ENCODE results near the gene PEX13. TPM values are rescaled to one million over a fixed set of nuclear protein-coding genes. Genes with fewer than 3 reads are reported as not detected.
A peak's percentile ranks its signal among the peaks of the same experiment; 100 is the strongest.

PEX13 gene
- total and polyA plus RNA-seq, 10 of the 15 experiments (the other 5 are each of a cell fraction or from before 2014, with no cell fraction given): 2.6 to 27.6 (median 17.8) TPM

DNA sequence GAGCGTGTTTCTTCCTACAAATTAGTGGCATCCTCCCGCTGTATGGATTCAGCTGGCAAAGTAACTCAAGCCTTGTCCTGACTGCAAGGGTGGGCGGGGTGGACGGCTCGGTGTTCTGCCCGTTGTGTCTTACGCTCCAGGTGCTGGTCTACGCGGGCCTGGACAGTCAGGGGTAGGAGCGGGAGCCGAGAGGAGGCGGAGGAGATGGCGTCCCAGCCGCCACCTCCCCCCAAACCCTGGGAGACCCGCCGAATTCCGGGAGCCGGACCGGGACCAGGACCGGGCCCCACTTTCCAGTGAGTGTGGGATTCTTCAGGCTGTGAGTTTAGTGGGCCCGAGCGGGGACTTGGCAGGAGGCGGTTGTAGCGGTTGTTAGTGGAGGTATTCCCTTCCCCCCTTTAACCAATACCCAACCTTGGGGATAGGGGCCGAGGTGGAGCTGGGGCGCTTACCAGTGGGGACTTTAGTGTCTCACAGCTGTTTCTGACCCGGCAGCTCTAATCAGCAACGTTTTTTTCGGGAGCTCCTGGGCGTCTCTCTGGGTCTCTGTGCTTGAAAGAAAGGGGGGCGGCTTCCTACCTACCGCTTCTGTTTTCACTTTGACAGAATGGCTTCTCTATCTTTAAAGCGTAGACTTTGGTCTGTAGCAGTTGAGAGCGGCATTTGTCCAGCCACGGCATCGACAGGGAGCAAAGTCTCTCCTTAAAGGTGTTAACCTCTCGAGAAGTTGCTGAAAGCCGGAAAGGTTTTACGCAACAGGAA lies at the start of gene PEX13, which contains the start of gene PUS10 (continued):
- TF ChIP-seq PBX3 (IDR thresholded peaks at IDR 0.05; ENCODE audit: insufficient replicate concordance, low read depth, low read length) (no peak), BCLAF1 (IDR thresholded peaks at IDR 0.05) (no peak), POLR2A (IDR thresholded peaks at IDR 0.05; ENCODE audit: low read depth, low read length) (peak; percentile 82), NBN (IDR thresholded peaks at IDR 0.05) (no peak), ELK1 (IDR thresholded peaks at IDR 0.05; ENCODE audit: low read depth, low read length) (no peak; the same call in 1 of the 2 replicates), CHD4 (IDR thresholded peaks at IDR 0.05) (no peak), SRF (IDR thresholded peaks at IDR 0.05; ENCODE audit: low read depth in 2 of 2, low read length in 2 of 2) (peak; percentile 88 to 97), IKZF2 (IDR thresholded peaks at IDR 0.05) (peak; percentile 18 to 46; a peak in 2 of 4 replicates), RAD21 (IDR thresholded peaks at IDR 0.05; ENCODE audit: insufficient read depth, low read depth, low read length) (no peak), ZNF274 (IDR thresholded peaks at IDR 0.05; ENCODE audit: insufficient read depth, insufficient read length) (no peak), SMAD5 (IDR thresholded peaks at IDR 0.05; ENCODE audit: low read depth) (no peak), ETV6 (conservative IDR thresholded peaks at IDR 0.05 in 1 of 2, IDR thresholded peaks at IDR 0.05 in 1 of 2; ENCODE audit: borderline replicate concordance in 1 of 2, low read depth in 1 of 2) (no peak), CREB1 (IDR thresholded peaks at IDR 0.05; ENCODE audit: low read depth) (peak; percentile 56; the same call in 1 of the 2 replicates), NR2C2 (IDR thresholded peaks at IDR 0.05; ENCODE audit: borderline replicate concordance, control insufficient read depth, insufficient read length, low read depth) (peak; percentile 99)
- TF ChIP-seq, protein P1, sequence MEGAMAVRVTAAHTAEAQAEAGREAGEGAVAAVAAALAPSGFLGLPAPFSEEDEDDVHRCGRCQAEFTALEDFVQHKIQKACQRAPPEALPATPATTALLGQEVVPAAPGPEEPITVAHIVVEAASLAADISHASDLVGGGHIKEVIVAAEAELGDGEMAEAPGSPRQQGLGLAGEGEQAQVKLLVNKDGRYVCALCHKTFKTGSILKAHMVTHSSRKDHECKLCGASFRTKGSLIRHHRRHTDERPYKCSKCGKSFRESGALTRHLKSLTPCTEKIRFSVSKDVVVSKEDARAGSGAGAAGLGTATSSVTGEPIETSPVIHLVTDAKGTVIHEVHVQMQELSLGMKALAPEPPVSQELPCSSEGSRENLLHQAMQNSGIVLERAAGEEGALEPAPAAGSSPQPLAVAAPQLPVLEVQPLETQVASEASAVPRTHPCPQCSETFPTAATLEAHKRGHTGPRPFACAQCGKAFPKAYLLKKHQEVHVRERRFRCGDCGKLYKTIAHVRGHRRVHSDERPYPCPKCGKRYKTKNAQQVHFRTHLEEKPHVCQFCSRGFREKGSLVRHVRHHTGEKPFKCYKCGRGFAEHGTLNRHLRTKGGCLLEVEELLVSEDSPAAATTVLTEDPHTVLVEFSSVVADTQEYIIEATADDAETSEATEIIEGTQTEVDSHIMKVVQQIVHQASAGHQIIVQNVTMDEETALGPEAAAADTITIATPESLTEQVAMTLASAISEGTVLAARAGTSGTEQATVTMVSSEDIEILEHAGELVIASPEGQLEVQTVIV (IDR thresholded peaks at IDR 0.05; ENCODE audit: borderline replicate concordance, partially characterized antibody): peak; percentile 5
- TF ChIP-seq, protein P2, sequence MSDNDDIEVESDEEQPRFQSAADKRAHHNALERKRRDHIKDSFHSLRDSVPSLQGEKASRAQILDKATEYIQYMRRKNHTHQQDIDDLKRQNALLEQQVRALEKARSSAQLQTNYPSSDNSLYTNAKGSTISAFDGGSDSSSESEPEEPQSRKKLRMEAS (IDR thresholded peaks at IDR 0.05; ENCODE audit: low read depth, low read length): no peak; the same call in 1 of the 2 replicates
- TF ChIP-seq, protein P3, sequence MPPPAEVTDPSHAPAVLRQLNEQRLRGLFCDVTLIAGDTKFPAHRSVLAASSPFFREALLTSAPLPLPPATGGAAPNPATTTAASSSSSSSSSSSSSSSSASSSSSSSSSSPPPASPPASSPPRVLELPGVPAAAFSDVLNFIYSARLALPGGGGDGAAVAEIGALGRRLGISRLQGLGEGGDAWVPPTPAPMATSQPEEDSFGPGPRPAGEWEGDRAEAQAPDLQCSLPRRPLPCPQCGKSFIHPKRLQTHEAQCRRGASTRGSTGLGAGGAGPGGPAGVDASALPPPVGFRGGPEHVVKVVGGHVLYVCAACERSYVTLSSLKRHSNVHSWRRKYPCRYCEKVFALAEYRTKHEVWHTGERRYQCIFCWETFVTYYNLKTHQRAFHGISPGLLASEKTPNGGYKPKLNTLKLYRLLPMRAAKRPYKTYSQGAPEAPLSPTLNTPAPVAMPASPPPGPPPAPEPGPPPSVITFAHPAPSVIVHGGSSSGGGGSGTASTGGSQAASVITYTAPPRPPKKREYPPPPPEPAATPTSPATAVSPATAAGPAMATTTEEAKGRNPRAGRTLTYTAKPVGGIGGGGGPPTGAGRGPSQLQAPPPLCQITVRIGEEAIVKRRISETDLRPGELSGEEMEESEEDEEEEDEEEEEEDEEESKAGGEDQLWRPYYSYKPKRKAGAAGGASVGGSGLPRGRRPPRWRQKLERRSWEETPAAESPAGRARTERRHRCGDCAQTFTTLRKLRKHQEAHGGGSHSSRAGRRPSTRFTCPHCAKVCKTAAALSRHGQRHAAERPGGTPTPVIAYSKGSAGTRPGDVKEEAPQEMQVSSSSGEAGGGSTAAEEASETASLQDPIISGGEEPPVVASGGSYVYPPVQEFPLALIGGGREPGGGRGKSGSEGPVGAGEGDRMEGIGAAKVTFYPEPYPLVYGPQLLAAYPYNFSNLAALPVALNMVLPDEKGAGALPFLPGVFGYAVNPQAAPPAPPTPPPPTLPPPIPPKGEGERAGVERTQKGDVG (CRISPR knock-in tag; IDR thresholded peaks at IDR 0.05): no peak

All from GM12878 (cell line).